ENCODE measurements around the gene PDE9A. TPM values are rescaled to one million over a fixed set of nuclear protein-coding genes. Genes with fewer than 3 reads are reported as not detected.
A peak's percentile ranks its signal among the peaks of the same experiment; 100 is the strongest.

Gene PDE9A
- total RNA-seq, 4 donors from 2014 or later = 6.9 to 13.0 (median 11.1) TPM

GRCh38 chr21:42722153-42722552 lies 68.7 kb downstream of the PDE9A start:
- intact Hi-C loops (cut with DNase I) = no loop called here
- H3K4me1 ChIP-seq = peaks cover 8 to 39% of the 10 kb centered on the region in 2 donors
- H3K27me3 ChIP-seq = no peaks in the 10 kb centered on the region
- H3K36me3 ChIP-seq = no peaks in the 10 kb centered on the region
- DNase-seq = no peak
- H3K9me3 ChIP-seq = no peaks in the 10 kb centered on the region
- no peak overlapping the region for H3K27ac ChIP-seq
- WGBS, 2 donors = 86 to 90% methylated on average over 11 of the region's 11 CpGs
- TF ChIP-seq CTCF (IDR thresholded peaks at IDR 0.05) (no peak), POLR2A (IDR thresholded peaks at IDR 0.05) (no peak)
- H3K4me3 ChIP-seq (replicated peaks in 1 of 3) = no peak overlapping the region

DNA sequence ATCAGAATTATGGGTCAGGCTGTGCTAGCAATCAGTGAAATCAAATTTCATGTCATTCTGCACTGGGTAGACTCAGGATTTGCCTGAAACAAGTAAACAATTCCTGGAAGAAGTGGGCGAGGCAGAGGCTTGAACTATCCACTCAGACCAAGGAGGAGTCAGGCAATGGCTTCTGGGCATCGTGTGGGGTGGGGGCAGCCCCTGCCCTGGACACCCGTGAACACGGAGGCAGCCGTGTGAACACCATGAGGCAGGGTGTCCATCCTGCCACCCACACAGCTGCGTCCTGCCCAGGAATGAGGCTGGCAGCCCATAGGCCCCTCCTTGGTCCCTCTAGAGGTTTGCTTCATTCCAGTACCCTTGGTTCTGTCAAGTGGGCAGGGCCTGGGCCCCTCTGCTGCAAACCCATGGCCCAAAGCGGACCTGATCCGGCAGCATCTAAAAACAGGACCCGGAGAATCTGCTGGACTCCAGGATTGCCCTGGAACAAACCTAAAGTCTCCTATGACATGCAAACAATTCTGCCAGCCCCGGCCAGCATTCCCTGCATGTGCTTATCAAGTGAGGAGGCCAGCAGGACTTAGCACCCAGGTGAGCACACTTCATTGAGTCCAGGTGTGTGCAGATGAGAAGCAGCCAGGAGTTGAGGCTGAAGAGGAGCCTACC lies 69.5 kb downstream of the PDE9A start:
- H3K36me3 ChIP-seq = no peaks in the 10 kb centered on the region
- TF ChIP-seq CTCF (IDR thresholded peaks at IDR 0.05) (no peak), POLR2A (IDR thresholded peaks at IDR 0.05) (no peak)
- H3K9me3 ChIP-seq = no peaks in the 10 kb centered on the region
- H3K4me1 ChIP-seq = peaks cover 8 to 39% of the 10 kb centered on the region in 2 donors
- 60 to 74% methylated on average over 8 to 9 of the region's 10 CpGs for WGBS, 2 donors
- intact Hi-C loops (cut with DNase I) = no loop called here
- no peak overlapping the region for H3K4me3 ChIP-seq (replicated peaks in 1 of 3)
- DNase-seq = no peak
- no peak overlapping the region for H3K27ac ChIP-seq
- no peaks in the 10 kb centered on the region for H3K27me3 ChIP-seq

DNA sequence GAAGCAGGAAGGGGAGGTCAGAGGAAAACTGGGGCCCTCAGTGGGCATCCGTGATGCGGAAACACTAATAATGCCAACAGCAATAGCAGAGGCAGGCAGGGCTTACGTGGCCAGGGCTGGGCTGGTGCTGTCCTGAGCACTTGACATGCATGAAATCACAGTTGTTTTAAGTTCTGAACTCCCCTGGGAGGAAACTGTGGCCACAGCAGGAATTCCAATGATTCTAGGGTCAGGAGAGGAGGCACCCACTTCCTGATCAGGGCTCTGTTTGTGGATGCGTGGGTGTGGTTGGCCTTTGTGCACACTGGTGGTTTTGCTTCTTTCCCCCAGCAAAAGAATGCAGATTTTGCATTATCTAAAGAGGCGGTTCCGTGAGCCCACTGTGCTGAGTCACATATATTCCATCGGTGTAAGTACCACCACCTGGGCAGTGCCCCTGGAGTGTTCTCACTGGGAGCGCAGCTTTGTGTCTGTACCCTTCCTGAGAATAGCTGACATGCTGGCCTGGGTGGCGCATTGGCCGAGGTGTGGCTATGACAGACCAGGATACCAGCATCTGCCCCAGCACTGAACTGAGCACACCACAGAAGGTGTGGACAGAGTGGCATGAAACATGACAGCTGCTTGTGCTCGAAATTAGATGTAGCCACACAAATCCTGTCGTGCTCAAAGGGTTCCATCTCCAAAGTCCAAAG lies 71.0 kb downstream of the PDE9A start:
- Histone ChIP-seq H3K27ac (peak overlapping the region in 1 of 3 donors; percentile 24), H3K9me3 (no peaks in the 10 kb centered on the region), H3K27me3 (no peaks in the 10 kb centered on the region), H3K4me3 (replicated peaks in 1 of 3) (no peak overlapping the region), H3K36me3 (no peaks in the 10 kb centered on the region), H3K4me1 (peaks cover 8 to 39% of the 10 kb centered on the region in 2 donors)
- intact Hi-C loops (cut with DNase I) = no loop called here
- DNase-seq = peak; percentile 41 to 63
- TF ChIP-seq POLR2A (IDR thresholded peaks at IDR 0.05) = no peak
- no peak for TF ChIP-seq CTCF (IDR thresholded peaks at IDR 0.05)
- 46 to 53% methylated on average over 10 to 12 of the region's 12 CpGs for WGBS, 2 donors

- Histone ChIP-seq H3K36me3 (no peaks in the 10 kb centered on the region), H3K27me3 (no peaks in the 10 kb centered on the region), H3K9me3 (no peaks in the 10 kb centered on the region), H3K27ac (no peak overlapping the region), H3K4me1 (peaks cover 8 to 39% of the 10 kb centered on the region in 2 donors), H3K4me3 (replicated peaks in 1 of 3) (no peak overlapping the region)
- no peak for DNase-seq
- intact Hi-C loops (cut with DNase I) = no loop called here
- TF ChIP-seq CTCF (IDR thresholded peaks at IDR 0.05) (no peak), POLR2A (IDR thresholded peaks at IDR 0.05) (no peak)
- 92 to 96% methylated on average over 15 of the region's 15 CpGs for WGBS, 2 donors
These were observed 72.1 kb downstream of the PDE9A start for GRCh38 chr21:42725416-42725930.
